Adrenal gland (tissue), 5 donors: Measurements from ENCODE around the gene TARBP2.

Experiments
- POLR2A ChIP-seq, 2 donors: fragments of 450-650 bp; IDR thresholded peaks; one replicate each; pipeline ENCODE4 v1.6.1; 2017; ENCODE audit warnings: antibody characterized with exemption in 2 of 2, mild to moderate bottlenecking in 2 of 2, moderate library complexity in 1 of 2
- TF ChIP-seq, protein P1 (sequence below), 6 experiments: fragments of 450-650 bp in 4 of 6; fragments of 200-600 bp in 2 of 6; sonication (generic) in 1 of 6; IDR thresholded peaks; 1 replicate in 5 of 6; 2 replicates in 1 of 6; pipeline versions ENCODE4 v1.5.1 to v1.8.0; 2016 to 2021; ENCODE audit warnings: antibody characterized with exemption in 6 of 6, mild to moderate bottlenecking in 2 of 6, moderate library complexity in 1 of 6
- donor health status: DM: no; HTN: no; CAD: no.

DNA sequence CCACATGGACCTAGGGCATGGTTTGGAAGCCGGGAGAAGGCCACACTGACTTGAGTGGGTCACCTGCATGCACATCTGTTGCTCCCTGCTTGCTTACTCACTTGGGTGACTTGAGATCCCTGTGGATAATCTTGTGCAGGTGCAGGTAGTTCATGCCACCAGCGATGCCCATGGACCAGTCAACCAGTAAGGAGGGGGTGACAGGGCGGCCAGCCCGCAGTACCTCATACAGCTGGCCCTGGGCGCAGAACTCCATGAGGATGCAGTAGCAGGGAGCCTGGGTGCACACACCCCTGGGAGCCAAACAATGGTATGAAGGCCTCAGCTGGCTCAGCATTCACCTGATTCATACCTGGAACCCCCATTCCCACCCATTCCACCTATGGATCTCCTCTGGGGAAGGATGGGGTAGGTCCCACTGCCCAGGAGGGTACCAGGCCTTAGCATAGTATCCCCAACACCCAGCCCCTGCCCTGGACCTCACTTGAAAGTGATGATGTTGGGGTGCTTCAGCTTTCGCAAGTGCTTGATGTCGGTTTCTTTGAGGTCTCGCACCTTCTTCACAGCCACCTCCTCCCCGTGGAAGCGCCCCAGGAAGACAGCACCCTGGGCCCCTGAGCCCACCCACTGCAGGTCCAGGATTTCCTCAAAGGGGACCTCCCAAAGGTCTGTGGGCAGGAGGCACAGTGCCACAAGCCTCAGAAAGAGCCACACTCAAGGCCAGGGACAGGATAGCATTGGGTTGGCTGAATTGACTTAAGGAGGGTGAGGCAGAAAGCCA, 14.9 kb upstream of the TARBP2 start:
- TF ChIP-seq, protein P1, sequence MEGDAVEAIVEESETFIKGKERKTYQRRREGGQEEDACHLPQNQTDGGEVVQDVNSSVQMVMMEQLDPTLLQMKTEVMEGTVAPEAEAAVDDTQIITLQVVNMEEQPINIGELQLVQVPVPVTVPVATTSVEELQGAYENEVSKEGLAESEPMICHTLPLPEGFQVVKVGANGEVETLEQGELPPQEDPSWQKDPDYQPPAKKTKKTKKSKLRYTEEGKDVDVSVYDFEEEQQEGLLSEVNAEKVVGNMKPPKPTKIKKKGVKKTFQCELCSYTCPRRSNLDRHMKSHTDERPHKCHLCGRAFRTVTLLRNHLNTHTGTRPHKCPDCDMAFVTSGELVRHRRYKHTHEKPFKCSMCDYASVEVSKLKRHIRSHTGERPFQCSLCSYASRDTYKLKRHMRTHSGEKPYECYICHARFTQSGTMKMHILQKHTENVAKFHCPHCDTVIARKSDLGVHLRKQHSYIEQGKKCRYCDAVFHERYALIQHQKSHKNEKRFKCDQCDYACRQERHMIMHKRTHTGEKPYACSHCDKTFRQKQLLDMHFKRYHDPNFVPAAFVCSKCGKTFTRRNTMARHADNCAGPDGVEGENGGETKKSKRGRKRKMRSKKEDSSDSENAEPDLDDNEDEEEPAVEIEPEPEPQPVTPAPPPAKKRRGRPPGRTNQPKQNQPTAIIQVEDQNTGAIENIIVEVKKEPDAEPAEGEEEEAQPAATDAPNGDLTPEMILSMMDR (IDR thresholded peaks at IDR 0.05) = no peak
- no peak for TF ChIP-seq POLR2A (IDR thresholded peaks at IDR 0.05)
